Parathyroid adenoma (tissue), 2 donors: ENCODE results near the gene KLHL8.

Experiments
- H2AFZ ChIP-seq: fragments of 300-600 bp; sonication (generic); one replicate; pipeline ENCODE4 v1.7.0; 2017; ENCODE audit warnings: antibody characterized with exemption, mild to moderate bottlenecking
- H3K27ac ChIP-seq: fragments of 300-600 bp; sonication (generic); one replicate; pipeline ENCODE4 v1.7.0; 2017
- H3K27me3 ChIP-seq: fragments of 300-600 bp; sonication (generic); one replicate; pipeline ENCODE4 v1.7.0; 2017; ENCODE audit warnings: low read length; ENCODE audit not compliant: control insufficient read depth, insufficient read depth
- H3K36me3 ChIP-seq: fragments of 300-600 bp; sonication (generic); one replicate; pipeline ENCODE4 v1.7.0; 2017; ENCODE audit warnings: low read length; ENCODE audit not compliant: control insufficient read depth, insufficient read depth
- H3K4me1 ChIP-seq: fragments of 300-600 bp; sonication (generic); one replicate; pipeline ENCODE4 v1.7.0; 2017; ENCODE audit warnings: control low read depth
- H3K4me2 ChIP-seq: fragments of 300-600 bp; sonication (generic); one replicate; pipeline ENCODE4 v1.7.0; 2017; ENCODE audit warnings: low read length
- H3K4me3 ChIP-seq: fragments of 300-600 bp; sonication (generic); one replicate; pipeline ENCODE4 v1.7.0; 2017; ENCODE audit warnings: low read depth, low read length
- H3K79me2 ChIP-seq: fragments of 300-600 bp; sonication (generic); one replicate; pipeline ENCODE4 v1.7.0; 2017; ENCODE audit warnings: control low read depth
- H3K9ac ChIP-seq: fragments of 300-600 bp; sonication (generic); one replicate; pipeline ENCODE4 v1.7.0; 2017; ENCODE audit warnings: mild to moderate bottlenecking
- H3K9me3 ChIP-seq: fragments of 300-600 bp; sonication (generic); one replicate; pipeline ENCODE4 v1.7.0; 2017; ENCODE audit warnings: low read length; ENCODE audit not compliant: control insufficient read depth
- CTCF ChIP-seq: fragments of 300-600 bp; sonication (generic); IDR thresholded peaks from one replicate; pipeline ENCODE4 v1.7.0; 2017; ENCODE audit warnings: antibody characterized with exemption, mild to moderate bottlenecking
- donor health status: primary hyperparathyroidism.

Gene KLHL8

GRCh38 chr4:87114245-87115062, 106.0 kb downstream of the KLHL8 start:
- Histone ChIP-seq H3K4me1 (peaks cover 12% of the 10 kb centered on the region), H3K4me3 (no peak overlapping the region), H3K9ac (no peak overlapping the region), H3K4me2 (no peak overlapping the region), H3K79me2 (peaks cover 3% of the 10 kb centered on the region), H3K9me3 (no peaks in the 10 kb centered on the region), H3K27ac (no peak overlapping the region), H3K27me3 (no peaks in the 10 kb centered on the region), H3K36me3 (no peaks in the 10 kb centered on the region), H2AFZ (no peak overlapping the region)
- no peak for TF ChIP-seq CTCF

GRCh38 chr4:87112063-87112462, 108.4 kb downstream of the KLHL8 start:
- Histone ChIP-seq H3K9me3 (no peaks in the 10 kb centered on the region), H3K4me1 (peaks cover 11% of the 10 kb centered on the region), H3K79me2 (peaks cover 3% of the 10 kb centered on the region), H2AFZ (no peak overlapping the region), H3K4me3 (no peak overlapping the region), H3K9ac (no peak overlapping the region), H3K36me3 (no peaks in the 10 kb centered on the region), H3K27ac (no peak overlapping the region), H3K27me3 (no peaks in the 10 kb centered on the region), H3K4me2 (no peak overlapping the region)
- TF ChIP-seq CTCF, result no peak
